ENCODE measurements around the gene ZNF385C.

GRCh38 chr17:42042598-42043319, 55.5 kb downstream of the ZNF385C start:
- TF ChIP-seq, protein P1, sequence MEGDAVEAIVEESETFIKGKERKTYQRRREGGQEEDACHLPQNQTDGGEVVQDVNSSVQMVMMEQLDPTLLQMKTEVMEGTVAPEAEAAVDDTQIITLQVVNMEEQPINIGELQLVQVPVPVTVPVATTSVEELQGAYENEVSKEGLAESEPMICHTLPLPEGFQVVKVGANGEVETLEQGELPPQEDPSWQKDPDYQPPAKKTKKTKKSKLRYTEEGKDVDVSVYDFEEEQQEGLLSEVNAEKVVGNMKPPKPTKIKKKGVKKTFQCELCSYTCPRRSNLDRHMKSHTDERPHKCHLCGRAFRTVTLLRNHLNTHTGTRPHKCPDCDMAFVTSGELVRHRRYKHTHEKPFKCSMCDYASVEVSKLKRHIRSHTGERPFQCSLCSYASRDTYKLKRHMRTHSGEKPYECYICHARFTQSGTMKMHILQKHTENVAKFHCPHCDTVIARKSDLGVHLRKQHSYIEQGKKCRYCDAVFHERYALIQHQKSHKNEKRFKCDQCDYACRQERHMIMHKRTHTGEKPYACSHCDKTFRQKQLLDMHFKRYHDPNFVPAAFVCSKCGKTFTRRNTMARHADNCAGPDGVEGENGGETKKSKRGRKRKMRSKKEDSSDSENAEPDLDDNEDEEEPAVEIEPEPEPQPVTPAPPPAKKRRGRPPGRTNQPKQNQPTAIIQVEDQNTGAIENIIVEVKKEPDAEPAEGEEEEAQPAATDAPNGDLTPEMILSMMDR (optimal IDR thresholded peaks at IDR 0.05 in 1 of 3, IDR thresholded peaks at IDR 0.05 in 1 of 3, conservative IDR thresholded peaks at IDR 0.05 in 1 of 3; ENCODE audit: extremely low read depth in 1 of 3, insufficient read depth in 2 of 3, low read length in 3 of 3) = no peak
- no peak for TF ChIP-seq EZH2 (IDR thresholded peaks at IDR 0.05; ENCODE audit: low read length)
